PC-9 (cell line): ENCODE results near the gene DLGAP1. TPM values are rescaled to one million over a fixed set of nuclear protein-coding genes. Genes with fewer than 3 reads are reported as not detected.
"Not testable (repeated sequence)": the region's sequence is repeated elsewhere in the genome, so short reads cannot be mapped to it uniquely, and the experiment has no call there.

Source experiments
- Bru-seq: library from RNA; stranded (reverse); fragments of 400-500 nt; gene quantifications from one replicate; lab custom pipeline; 2021; lab: Mats Ljungman, UMichigan
- BruChase-seq, 2 experiments: library from RNA; stranded (reverse); fragments of 400-500 nt; gene quantifications; one replicate each; lab custom pipeline; 2021; lab: Mats Ljungman, UMichigan
- BruUV-seq: library from RNA; stranded (reverse); fragments of 400-500 nt; replicated peaks from 2 replicates; lab custom pipeline; 2021; lab: Mats Ljungman, UMichigan
- CTCF ChIA-PET: fragments of 300-600 bp; sonication (Branson Sonifier 250); formaldehyde crosslinking; loops from one replicate; lab custom pipeline; 2022; ENCODE audit warnings: antibody characterized with exemption; lab: Charles Lee
- POLR2A ChIA-PET: fragments of 300-600 bp; sonication (Branson Sonifier 250); formaldehyde crosslinking; loops from one replicate; lab custom pipeline; 2022; ENCODE audit warnings: antibody characterized with exemption; ENCODE audit not compliant: unreplicated experiment; lab: Charles Lee
- DNase-seq, 2 experiments: peaks; one replicate each; pipeline versions ENCODE4 v3.0.0 to v3.0.0-alpha.2; 2015 to 2022; ENCODE audit warnings: mixed read lengths in 1 of 2
- H2AFZ ChIP-seq: fragments of 200-600 bp; sonication (generic); 2 replicates; pipeline ENCODE4 v1.8.1; 2017; ENCODE audit warnings: antibody characterized with exemption
- H3F3A ChIP-seq: fragments of 200-600 bp; sonication (generic); 2 replicates; pipeline ENCODE4 v1.8.1; 2017; ENCODE audit warnings: antibody characterized with exemption, mild to moderate bottlenecking, low read depth; ENCODE audit not compliant: insufficient read depth
- H3K27ac ChIP-seq: fragments of 200-600 bp; sonication (generic); 2 replicates; pipeline ENCODE4 v1.6.1; 2016; ENCODE audit warnings: mixed run types
- H3K27me3 ChIP-seq: fragments of 200-600 bp; sonication (generic); 2 replicates; pipeline ENCODE4 v1.6.1; 2016; ENCODE audit warnings: low read depth, mixed run types; ENCODE audit not compliant: insufficient read depth
- H3K36me3 ChIP-seq: fragments of 200-600 bp; sonication (generic); 2 replicates; pipeline ENCODE4 v1.6.1; 2016; ENCODE audit warnings: low read depth, mixed run types
- H3K4me1 ChIP-seq: fragments of 200-600 bp; sonication (generic); replicated peaks from 2 replicates; pipeline ENCODE4 v1.6.1; 2016; ENCODE audit warnings: mixed run types; ENCODE audit not compliant: insufficient read depth
- H3K4me2 ChIP-seq: fragments of 200-600 bp; sonication (generic); 2 replicates; pipeline ENCODE4 v1.6.1; 2017; ENCODE audit warnings: mixed run types
- H3K4me3 ChIP-seq: fragments of 200-600 bp; sonication (generic); 2 replicates; pipeline ENCODE4 v1.6.1; 2016; ENCODE audit warnings: mixed run types
- H3K79me2 ChIP-seq: fragments of 200-600 bp; sonication (generic); 2 replicates; pipeline ENCODE4 v1.6.1; 2017; ENCODE audit warnings: low read depth, mixed run types
- H3K9me2 ChIP-seq: fragments of 200-600 bp; sonication (generic); 2 replicates; pipeline ENCODE4 v1.8.1; 2017; ENCODE audit warnings: mild to moderate bottlenecking; ENCODE audit not compliant: insufficient read depth
- H3K9me3 ChIP-seq: fragments of 200-600 bp; sonication (generic); 2 replicates; pipeline ENCODE4 v1.8.1; 2016; ENCODE audit warnings: low read depth; ENCODE audit not compliant: insufficient read depth
- H4K20me1 ChIP-seq: fragments of 200-600 bp; sonication (generic); 2 replicates; pipeline ENCODE4 v1.8.1; 2017; ENCODE audit not compliant: insufficient read depth
- CTCF ChIP-seq: fragments of 200-600 bp; sonication (generic); conservative IDR thresholded peaks from 2 replicates; pipeline ENCODE4 v1.6.1; 2017; ENCODE audit warnings: mixed run types, antibody characterized with exemption, mild to moderate bottlenecking, moderate library complexity
- EZH2 ChIP-seq: fragments of 200-600 bp; sonication (generic); IDR thresholded peaks from 2 replicates; pipeline ENCODE4 v1.8.0; 2017; ENCODE audit warnings: antibody characterized with exemption, low read depth
- intact Hi-C: fragments of 100-400 bp; cut with micrococcal nuclease; formaldehyde crosslinking; loops from one replicate; pipeline ENCODE4 v1.10.0; 2022; ENCODE audit not compliant: unreplicated experiment
- long read RNA-seq: library from polyadenylated mRNA; stranded (forward); transcript quantifications from one replicate; pipeline ENCODE4 v2.0.0, GENCODE V29; 2022
- total RNA-seq: library from RNA; stranded (reverse); gene quantifications from 2 replicates; pipeline ENCODE4 v1.2.3, GENCODE V29; 2021

DLGAP1 gene
- total RNA-seq (0.13 TPM in 1 of 2 replicates, not detected in the other), Bru-seq, nascent RNA (percentile 19 among the genes with signal in this experiment), BruChase-seq, experiment 1, labeled RNA remaining after a 2-hour chase (percentile 11 among the genes with signal in this experiment), BruChase-seq, experiment 2, labeled RNA remaining after a 6-hour chase (percentile 7 among the genes with signal in this experiment)
- long read RNA-seq, partial matches to known transcripts, result 0 of 11 reads
- long read RNA-seq, other reads (novel, unspliced or antisense), result 11 of 11 reads

GRCh38 chr18:4455113-4455811 is at the start of gene DLGAP1:
Gene DLGAP1 (minus strand): TSS chr18:4455307.
- DNase-seq, result peak in 1 of 2 experiments; percentile 10
- intact Hi-C loops, result no loop called here
- no peaks in the 10 kb centered on the region for H3F3A ChIP-seq
- no peak within 1 kb of the TSS for H3K4me2 ChIP-seq
- TF ChIP-seq EZH2 (no peak), CTCF (no peak)
- H3K79me2 ChIP-seq, result no peaks in the 10 kb centered on the region
- no peaks in the 10 kb centered on the region for H3K9me3 ChIP-seq
- POLR2A ChIA-PET, result no interaction called here
- no peaks in the 10 kb centered on the region for H3K27me3 ChIP-seq
- H3K4me1 ChIP-seq, result no peaks in the 10 kb centered on the region
- no peak within 1 kb of the TSS for H3K27ac ChIP-seq
- H3K4me3 ChIP-seq, result no peak within 1 kb of the TSS
- H2AFZ ChIP-seq, result no peak within 1 kb of the TSS
- CTCF ChIA-PET, result no interaction called here
- no TSS peak for BruUV-seq
- no peaks in the 10 kb centered on the region for H4K20me1 ChIP-seq
- H3K36me3 ChIP-seq, result no peaks in the 10 kb centered on the region
- H3K9me2 ChIP-seq, result no peaks in the 10 kb centered on the region

- H3K9me3 ChIP-seq, H3K4me2 ChIP-seq, DNase-seq, H3K79me2 ChIP-seq, H4K20me1 ChIP-seq, H3K36me3 ChIP-seq, H3K4me1 ChIP-seq, H3K9me2 ChIP-seq, H3F3A ChIP-seq, H3K27me3 ChIP-seq, H3K27ac ChIP-seq, intact Hi-C loops, BruUV-seq, H3K4me3 ChIP-seq, CTCF ChIA-PET, H2AFZ ChIP-seq, POLR2A ChIA-PET: not testable (repeated sequence)
These were observed 39.7 kb upstream of the DLGAP1 start for GRCh38 chr18:4494703-4495284.

- no peak overlapping the region for H3K4me2 ChIP-seq
- no peak overlapping the region for H3K4me3 ChIP-seq
- no peaks in the 10 kb centered on the region for H3K9me2 ChIP-seq
- no peaks in the 10 kb centered on the region for H3K36me3 ChIP-seq
- no peak overlapping the region for H2AFZ ChIP-seq
- H3K9me3 ChIP-seq, result no peaks in the 10 kb centered on the region
- no peaks in the 10 kb centered on the region for H4K20me1 ChIP-seq
- ChIA-PET CTCF (no interaction called here), POLR2A (no interaction called here)
- no peaks in the 10 kb centered on the region for H3K79me2 ChIP-seq
- H3K4me1 ChIP-seq, result no peaks in the 10 kb centered on the region
- H3F3A ChIP-seq, result no peaks in the 10 kb centered on the region
- DNase-seq, result no peak
- intact Hi-C loops, result no loop called here
- H3K27me3 ChIP-seq, result no peaks in the 10 kb centered on the region
- H3K27ac ChIP-seq, result no peak overlapping the region
- no TSS peak for BruUV-seq
- TF ChIP-seq EZH2 (no peak), CTCF (no peak)
These were observed 13.4 kb upstream of the DLGAP1 start for GRCh38 chr18:4468511-4468910.
